Activated CD8-positive, alpha-beta memory T cell treated with anti-CD3 and anti-CD28 coated beads for 36 hours (primary cell): ENCODE results near the gene TASP1. TPM values are rescaled to one million over a fixed set of nuclear protein-coding genes. Genes with fewer than 3 reads are reported as not detected.

Experiments used
- CTCF ChIA-PET: fragments of 350-600 bp; sonication (Branson Sonifier 250); formaldehyde crosslinking; loops from one replicate; lab custom pipeline; 2021; ENCODE audit warnings: antibody characterized with exemption; lab: Charles Lee
- POLR2A ChIA-PET: fragments of 350-600 bp; sonication (Branson Sonifier 250); formaldehyde crosslinking; loops from one replicate; lab custom pipeline; 2021; ENCODE audit warnings: antibody characterized with exemption; lab: Charles Lee
- total RNA-seq, 2 experiments: library from RNA; stranded (reverse); gene quantifications; one replicate each; pipeline ENCODE4 v1.2.3, GENCODE V29; 2021

TASP1 gene
- total RNA-seq, 2 experiments from 2014 or later: 11.3 to 12.7 TPM

GRCh38 chr20:13457487-13457886 lies 181.2 kb downstream of the TASP1 start:
- CTCF ChIA-PET: no interaction called here
- POLR2A ChIA-PET: no interaction called here

GRCh38 chr20:13455713-13456112 lies 183.0 kb downstream of the TASP1 start:
- POLR2A ChIA-PET: no interaction called here
- CTCF ChIA-PET: no interaction called here

- ChIA-PET CTCF (no interaction called here), POLR2A (no interaction called here)
These were observed 185.4 kb downstream of the TASP1 start for GRCh38 chr20:13453367-13453766.

GRCh38 chr20:13452470-13453124 lies 186.1 kb downstream of the TASP1 start:
- ChIA-PET POLR2A (no interaction called here), CTCF (no interaction called here)

DNA sequence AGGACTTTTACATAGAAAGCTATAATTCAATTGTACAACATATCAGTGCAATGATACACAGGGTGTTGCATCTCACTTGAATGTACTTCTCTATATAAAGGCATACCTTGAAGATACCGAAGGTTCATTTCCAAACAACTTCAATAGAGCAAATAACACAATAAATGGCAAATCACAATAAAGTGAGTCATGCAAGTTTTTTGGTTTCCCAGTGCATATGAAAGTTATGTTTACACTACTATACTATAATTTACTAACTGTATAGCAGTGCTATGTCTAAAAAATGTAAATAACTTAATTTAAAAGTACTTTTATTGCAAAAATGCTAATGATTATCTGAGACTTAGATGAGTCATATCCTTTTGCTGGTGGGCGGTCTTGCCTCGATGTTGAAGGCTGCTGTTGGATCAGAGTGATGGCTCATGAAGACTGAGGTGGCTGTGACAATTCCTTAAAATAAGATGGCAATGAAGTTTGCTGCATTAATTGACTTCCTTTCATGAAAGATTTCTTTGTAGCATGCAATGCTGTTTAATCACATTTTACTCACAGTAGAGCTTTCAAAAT lies 188.8 kb downstream of the TASP1 start:
- ChIA-PET CTCF (no interaction called here), POLR2A (no interaction called here)

DNA sequence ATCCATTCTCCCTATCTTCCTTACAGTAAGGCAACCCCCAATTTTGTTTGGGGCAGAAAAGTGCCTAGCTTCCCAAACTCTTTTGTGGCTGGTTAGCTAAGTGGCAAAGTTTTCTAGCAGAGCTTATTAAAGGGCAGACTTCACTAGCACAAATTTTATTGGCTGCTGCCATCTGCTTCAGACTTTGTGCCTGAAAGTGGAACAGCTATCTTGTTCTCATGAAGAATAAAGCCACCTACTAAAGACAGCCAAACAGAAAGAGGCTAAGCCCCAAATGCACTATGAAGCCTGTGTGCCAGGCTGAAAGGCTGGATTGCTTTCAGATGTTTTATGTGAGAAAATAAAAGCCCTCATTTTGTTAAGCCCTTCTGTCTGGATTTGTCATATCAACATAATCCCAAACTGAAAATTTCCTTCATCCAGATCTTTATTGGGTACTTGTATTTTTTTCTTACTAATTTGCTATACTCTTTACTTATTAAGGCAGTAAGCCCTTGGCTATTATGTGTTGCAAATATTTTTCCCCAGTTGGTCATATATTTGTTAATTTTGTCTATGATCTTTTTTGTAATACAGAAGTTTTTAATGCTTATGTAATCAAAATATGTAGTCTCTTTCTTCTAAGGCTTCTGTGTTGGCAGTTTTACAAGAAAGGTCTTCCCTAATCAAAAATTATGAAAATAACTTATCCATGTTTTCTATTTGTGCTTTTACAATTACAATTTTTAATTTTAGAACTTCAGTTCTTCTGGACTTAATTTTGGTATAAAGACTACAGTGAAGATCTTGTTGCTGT lies 191.1 kb downstream of the TASP1 start:
- POLR2A ChIA-PET: no interaction called here
- CTCF ChIA-PET: no interaction called here

DNA sequence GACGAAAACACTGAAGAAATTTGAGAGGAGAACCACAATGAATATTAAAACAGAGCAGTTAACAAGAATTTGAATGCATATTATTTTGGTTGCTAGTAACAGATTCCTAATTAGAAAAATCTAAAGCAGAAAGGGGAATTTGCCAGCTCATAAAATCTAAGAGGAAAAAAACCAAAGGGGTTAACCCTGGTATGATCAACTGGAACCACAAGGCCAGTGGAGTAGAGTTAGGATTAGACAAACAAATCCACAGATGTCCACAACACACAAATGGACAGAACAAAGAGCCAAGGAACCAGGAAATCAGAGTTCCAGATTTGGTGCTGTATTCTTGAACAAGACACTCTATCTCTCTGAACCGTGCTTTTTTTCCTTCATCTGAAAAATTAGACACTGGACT lies 195.0 kb downstream of the TASP1 start:
- ChIA-PET CTCF (no interaction called here), POLR2A (no interaction called here)

DNA sequence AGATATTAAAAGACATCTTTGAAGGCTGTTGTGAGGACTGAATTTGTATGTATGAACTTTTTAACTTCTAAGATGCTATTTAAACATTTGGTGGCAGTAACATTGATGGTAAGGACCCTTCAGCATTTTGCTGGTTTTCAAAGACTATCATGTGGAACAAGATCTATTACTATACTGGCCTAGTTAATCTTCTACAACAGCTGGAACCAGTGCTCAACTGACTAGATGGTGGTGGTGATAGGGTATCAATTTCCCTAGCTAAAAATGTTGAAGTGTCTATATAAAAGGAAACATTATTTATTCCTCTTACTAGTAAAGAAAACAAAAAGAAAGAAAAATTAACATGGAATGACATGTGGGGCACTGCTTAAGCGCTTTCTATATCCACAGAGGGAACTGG lies 195.7 kb downstream of the TASP1 start:
- CTCF ChIA-PET: no interaction called here
- POLR2A ChIA-PET: no interaction called here

DNA sequence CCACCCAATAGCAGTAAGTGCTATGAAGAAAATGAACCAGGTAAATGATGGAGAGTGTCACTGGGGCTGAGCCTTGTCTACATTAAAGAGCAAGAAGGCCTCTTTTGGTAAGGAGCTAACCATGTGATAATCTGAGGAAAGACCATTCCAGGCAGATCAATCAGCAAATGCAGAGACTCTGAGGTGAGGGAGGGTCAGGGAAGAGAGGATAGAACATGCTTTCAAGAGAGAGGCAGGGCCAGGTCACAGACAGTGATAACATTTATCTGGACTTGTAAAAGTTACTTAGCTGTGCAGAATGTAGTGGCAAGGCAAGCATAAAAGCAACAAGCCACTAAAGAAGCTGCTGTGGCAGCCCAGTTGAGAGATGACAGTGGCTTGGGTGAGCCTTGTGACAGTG lies 197.3 kb downstream of the TASP1 start:
- CTCF ChIA-PET: no interaction called here

GRCh38 chr20:13436530-13436929 lies 202.2 kb downstream of the TASP1 start:
- ChIA-PET POLR2A (no interaction called here), CTCF (no interaction called here)

More for the DNA sequence above, 197.3 kb downstream of the TASP1 start:
- POLR2A ChIA-PET: no interaction called here

DNA sequence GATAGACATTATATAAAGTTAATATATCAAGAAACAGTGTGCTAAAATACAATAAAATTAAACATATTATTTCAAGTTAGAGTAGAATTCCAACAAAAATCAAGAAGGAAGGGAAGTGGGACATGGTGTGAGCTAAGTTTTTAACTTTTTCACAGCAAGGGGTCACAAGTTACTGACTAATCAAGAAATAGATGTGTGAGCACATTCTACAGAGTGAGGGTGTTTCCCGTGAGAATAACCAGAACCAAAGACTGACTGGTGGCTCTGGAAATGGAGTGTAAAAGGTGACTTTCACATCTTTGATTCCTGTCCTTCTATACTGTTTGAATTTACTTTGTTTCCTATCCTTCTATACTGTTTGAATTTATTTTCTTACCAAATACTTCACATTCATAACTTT lies 206.6 kb downstream of the TASP1 start:
- ChIA-PET CTCF (no interaction called here), POLR2A (interaction anchor here (0.6 kb wide), 1 partner anchor 8 kb away, joined by 3 read pairs; no protein-coding TSS in a partner anchor)

GRCh38 chr20:13430346-13431002 lies 208.3 kb downstream of the TASP1 start:
- ChIA-PET POLR2A (no interaction called here), CTCF (no interaction called here)

DNA sequence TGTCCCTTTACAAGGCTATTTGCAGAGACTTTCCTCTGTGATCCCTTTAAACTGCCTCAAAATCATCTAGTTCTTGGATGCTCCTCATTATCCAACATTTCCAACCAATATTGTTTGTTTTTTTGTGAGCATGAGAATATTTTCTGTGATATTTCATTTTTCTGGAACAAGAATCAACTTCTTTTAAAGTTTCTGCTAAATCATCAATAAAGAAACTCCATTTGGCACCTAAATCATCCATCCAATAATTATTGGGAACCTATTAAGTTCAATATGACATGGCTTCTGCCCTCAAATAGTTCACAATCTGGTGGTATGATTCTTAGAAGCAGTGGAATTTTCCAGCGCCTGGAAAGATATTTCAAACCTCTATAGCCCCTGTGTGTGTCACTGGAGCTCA lies 210.0 kb downstream of the TASP1 start:
- ChIA-PET CTCF (no interaction called here), POLR2A (no interaction called here)

GRCh38 chr20:13426870-13427269 lies 211.9 kb downstream of the TASP1 start:
- CTCF ChIA-PET: no interaction called here

GRCh38 chr20:13425381-13426135 lies 213.2 kb downstream of the TASP1 start:
- POLR2A ChIA-PET: no interaction called here
- CTCF ChIA-PET: no interaction called here

More at GRCh38 chr20:13426870-13427269, 211.9 kb downstream of the TASP1 start:
- POLR2A ChIA-PET: no interaction called here

DNA sequence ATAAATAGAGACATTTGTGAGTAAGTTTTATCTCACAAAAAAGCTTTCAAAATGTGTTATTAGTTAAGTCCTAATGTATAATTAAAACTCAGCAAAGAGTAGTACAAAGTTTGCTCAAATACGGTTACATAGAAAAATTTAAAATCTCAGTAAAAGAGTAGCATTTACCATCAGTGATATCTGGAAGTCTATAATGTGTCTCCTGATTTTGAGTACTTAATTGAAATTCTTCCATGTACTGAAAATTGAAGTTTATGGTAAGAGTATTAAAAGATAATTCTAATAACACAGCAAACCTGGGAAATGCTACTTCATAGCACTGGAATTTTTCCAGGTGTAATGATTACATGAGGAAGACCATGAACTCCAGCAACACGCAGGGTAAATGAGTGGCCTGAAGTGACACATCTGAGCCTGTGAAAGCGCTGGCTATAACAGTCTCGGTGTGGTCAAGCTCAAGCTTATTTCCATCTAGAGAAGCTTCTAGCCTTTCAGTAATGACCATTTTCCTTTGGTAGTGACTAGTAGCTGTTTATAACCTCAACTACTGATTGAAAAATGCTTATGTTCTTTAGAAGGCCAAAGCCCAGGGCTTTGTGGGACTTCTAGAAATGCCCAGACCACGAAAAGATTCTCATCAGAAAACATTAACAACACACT lies 214.4 kb downstream of the TASP1 start:
- ChIA-PET CTCF (no interaction called here), POLR2A (no interaction called here)

- ChIA-PET POLR2A (no interaction called here), CTCF (no interaction called here)
These were observed 215.1 kb downstream of the TASP1 start for GRCh38 chr20:13423472-13424173.

DNA sequence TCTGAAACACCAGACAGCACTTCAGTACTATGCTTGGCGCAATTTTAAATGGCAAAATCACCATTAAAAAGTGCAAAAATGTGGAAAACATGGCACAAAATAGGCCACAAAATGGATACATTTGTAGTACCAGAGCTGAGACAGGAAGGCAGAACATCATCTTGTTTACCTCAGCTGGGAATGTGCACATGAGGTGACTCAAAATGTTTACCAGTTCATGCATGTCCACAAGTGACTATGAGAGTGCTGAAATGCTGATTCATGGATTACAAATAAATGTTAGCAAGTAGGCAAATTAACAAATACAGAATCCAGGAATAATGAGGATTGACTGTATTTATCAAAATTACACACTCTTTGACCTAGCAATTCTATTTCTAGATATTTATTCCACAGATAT lies 216.1 kb downstream of the TASP1 start:
- ChIA-PET POLR2A (no interaction called here), CTCF (no interaction called here)
